ENCODE results near the gene CBX4.

DNA sequence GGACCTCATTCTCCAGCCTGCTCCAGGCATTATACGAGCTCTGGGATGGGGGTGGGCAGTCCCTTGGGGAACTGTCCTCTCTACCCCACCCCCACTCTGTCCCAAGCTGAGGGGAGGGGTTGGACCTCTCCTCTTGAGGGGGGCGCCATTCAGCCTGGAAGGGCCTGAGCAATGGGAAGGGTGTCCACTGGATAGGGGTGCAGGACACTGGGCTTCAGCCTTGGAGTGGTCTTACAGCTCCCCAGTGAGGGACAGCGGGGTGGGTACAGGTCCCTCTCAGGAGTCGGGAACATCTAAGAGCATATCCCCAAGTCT, 32.8 kb downstream of the CBX4 start:
- TF ChIP-seq, protein P1, sequence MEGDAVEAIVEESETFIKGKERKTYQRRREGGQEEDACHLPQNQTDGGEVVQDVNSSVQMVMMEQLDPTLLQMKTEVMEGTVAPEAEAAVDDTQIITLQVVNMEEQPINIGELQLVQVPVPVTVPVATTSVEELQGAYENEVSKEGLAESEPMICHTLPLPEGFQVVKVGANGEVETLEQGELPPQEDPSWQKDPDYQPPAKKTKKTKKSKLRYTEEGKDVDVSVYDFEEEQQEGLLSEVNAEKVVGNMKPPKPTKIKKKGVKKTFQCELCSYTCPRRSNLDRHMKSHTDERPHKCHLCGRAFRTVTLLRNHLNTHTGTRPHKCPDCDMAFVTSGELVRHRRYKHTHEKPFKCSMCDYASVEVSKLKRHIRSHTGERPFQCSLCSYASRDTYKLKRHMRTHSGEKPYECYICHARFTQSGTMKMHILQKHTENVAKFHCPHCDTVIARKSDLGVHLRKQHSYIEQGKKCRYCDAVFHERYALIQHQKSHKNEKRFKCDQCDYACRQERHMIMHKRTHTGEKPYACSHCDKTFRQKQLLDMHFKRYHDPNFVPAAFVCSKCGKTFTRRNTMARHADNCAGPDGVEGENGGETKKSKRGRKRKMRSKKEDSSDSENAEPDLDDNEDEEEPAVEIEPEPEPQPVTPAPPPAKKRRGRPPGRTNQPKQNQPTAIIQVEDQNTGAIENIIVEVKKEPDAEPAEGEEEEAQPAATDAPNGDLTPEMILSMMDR (IDR thresholded peaks at IDR 0.05), result no peak
- no peak for TF ChIP-seq ZFX (IDR thresholded peaks at IDR 0.05; ENCODE audit: borderline replicate concordance)

Data from 22Rv1 (cell line).